Lower leg skin (tissue), 4 donors: ENCODE measurements around the gene PVR. TPM values are rescaled to one million over a fixed set of nuclear protein-coding genes. Genes with fewer than 3 reads are reported as not detected.

Experiments used
- DNase-seq, 2 donors: peaks; one replicate each; pipeline ENCODE4 v3.0.0-alpha.2; 2019; ENCODE audit warnings: low spot score in 2 of 2
- H3K4me3 ChIP-seq: fragments of 200-600 bp; sonication (generic); 2 replicates; pipeline ENCODE4 v1.5.1; 2017; ENCODE audit warnings: mild to moderate bottlenecking, low read depth; ENCODE audit not compliant: poor library complexity, severe bottlenecking
- POLR2A ChIP-seq, 2 donors: fragments of 450-650 bp; IDR thresholded peaks; one replicate each; pipeline ENCODE4 v1.6.1; 2016 to 2017; ENCODE audit warnings: antibody characterized with exemption in 2 of 2, mild to moderate bottlenecking in 1 of 2, moderate library complexity in 1 of 2
- WGBS, 2 donors: methylation state at CpG; one replicate each; pipeline ENCODE4 v1.1.5; 2018; 5-methylcytosine and 5-hydroxymethylcytosine counted together
- intact Hi-C: fragments of 100-400 bp; cut with DNase I; formaldehyde crosslinking; loops from one replicate; pipeline ENCODE4 v1.15.0; 2023; ENCODE audit warnings: low total_unique reads
- total RNA-seq, 4 donors: library from RNA; depleted of rRNA; stranded (reverse); fragments of >200 nt; gene quantifications; one replicate each; pipeline ENCODE4 v1.1.0, GENCODE V29; 2016
- TF ChIP-seq, protein P1 (sequence below), 3 donors: fragments of 450-650 bp; IDR thresholded peaks; one replicate each; pipeline ENCODE4 v1.5.1; 2016; ENCODE audit warnings: antibody characterized with exemption in 3 of 3, mild to moderate bottlenecking in 3 of 3, moderate library complexity in 2 of 3

The PVR gene
- total RNA-seq, 4 donors from 2014 or later = 9.9 to 14.3 (median 12.1) TPM

DNA sequence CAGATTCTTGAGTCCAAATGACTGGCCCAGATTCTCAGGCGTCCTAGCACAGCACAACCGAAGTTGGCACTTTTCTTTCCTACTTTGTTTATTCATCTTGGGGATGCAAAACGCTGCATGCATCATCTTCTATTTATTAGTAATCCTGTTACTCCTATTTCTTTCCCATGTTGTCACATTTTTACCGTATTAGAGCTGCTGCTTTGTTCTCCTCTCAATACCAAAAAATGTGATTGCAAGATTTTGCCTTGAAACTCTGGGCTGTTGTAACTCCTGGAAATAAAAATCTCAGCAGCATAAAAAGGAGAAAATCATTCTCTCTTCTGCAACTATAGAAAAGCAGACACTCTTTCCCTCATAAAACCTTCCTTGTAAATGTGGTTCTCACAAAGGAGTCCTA lies 43.2 kb upstream of the PVR start:
- intact Hi-C loops = no loop called here
- DNase-seq = no peak
- no peak for TF ChIP-seq POLR2A (IDR thresholded peaks at IDR 0.05)
- TF ChIP-seq, protein P1, sequence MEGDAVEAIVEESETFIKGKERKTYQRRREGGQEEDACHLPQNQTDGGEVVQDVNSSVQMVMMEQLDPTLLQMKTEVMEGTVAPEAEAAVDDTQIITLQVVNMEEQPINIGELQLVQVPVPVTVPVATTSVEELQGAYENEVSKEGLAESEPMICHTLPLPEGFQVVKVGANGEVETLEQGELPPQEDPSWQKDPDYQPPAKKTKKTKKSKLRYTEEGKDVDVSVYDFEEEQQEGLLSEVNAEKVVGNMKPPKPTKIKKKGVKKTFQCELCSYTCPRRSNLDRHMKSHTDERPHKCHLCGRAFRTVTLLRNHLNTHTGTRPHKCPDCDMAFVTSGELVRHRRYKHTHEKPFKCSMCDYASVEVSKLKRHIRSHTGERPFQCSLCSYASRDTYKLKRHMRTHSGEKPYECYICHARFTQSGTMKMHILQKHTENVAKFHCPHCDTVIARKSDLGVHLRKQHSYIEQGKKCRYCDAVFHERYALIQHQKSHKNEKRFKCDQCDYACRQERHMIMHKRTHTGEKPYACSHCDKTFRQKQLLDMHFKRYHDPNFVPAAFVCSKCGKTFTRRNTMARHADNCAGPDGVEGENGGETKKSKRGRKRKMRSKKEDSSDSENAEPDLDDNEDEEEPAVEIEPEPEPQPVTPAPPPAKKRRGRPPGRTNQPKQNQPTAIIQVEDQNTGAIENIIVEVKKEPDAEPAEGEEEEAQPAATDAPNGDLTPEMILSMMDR (IDR thresholded peaks at IDR 0.05) = no peak
- 73 to 75% methylated on average over 4 of the region's 4 CpGs for WGBS, 2 donors
- H3K4me3 ChIP-seq = no peak overlapping the region

DNA sequence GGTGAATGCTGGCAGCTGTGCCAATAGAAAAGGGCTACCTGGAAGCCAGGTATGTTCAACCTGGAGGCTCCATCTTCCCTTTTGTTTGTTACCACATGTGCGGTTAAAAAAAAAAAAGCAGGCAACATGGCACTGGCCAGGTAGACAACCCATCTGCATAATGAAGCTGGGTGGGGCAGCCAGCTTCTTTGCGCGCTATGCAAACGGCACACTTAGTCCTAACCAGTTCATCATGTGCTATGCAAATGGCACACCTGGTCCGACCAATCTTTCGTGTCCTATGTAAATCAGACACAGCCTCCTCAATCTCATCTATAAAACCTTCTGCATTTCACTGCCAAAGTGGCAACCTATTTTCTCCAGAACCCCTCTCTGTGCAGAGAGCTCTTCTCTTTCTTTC lies 41.6 kb upstream of the PVR start:
- WGBS, 2 donors = 42 to 50% methylated on average over 6 of the region's 6 CpGs
- TF ChIP-seq POLR2A (IDR thresholded peaks at IDR 0.05) = no peak
- TF ChIP-seq, protein P1 (IDR thresholded peaks at IDR 0.05) = no peak
- DNase-seq = peak in 1 of 2 donors; percentile 21
- no peak overlapping the region for H3K4me3 ChIP-seq
- intact Hi-C loops = no loop called here

DNA sequence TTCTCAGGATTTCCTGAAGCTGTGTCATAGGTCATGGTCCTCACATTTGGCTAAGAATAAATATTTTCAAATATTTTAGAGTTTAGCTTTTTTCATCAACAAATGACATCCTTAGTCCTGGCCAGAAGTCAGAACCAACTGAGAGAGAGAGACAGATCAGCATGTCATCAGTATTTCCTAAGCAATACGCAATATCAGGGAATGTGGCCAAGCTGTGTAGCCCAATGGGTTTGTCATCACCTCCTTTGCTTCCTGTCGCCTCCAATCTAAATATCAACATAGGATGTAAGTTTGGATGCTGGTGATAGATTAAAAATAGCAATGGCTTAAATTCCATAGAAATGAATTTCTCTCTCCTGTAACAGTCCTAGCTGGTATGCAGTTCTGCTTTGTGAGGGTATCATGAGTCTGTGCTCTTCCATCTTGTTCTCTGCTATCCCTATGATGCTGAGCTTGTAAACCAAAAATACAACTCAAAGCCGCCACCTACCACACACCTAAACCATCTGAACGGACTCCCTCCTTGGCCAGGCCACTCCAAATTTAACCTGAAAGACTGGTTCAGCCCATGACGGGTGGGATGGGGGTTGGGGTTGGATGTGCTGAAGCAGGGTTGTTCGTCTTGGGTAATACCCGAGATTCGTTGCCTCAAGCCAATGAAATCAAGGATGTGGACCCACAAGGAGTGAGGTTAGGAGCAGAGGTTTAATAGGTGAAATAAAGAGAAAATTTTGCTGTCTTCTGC lies 40.3 kb upstream of the PVR start:
- DNase-seq = no peak
- no peak overlapping the region for H3K4me3 ChIP-seq
- intact Hi-C loops = no loop called here
- TF ChIP-seq POLR2A (IDR thresholded peaks at IDR 0.05) = no peak
- TF ChIP-seq, protein P1 (IDR thresholded peaks at IDR 0.05) = no peak
- 51 to 56% methylated on average over 8 of the region's 8 CpGs for WGBS, 2 donors

DNA sequence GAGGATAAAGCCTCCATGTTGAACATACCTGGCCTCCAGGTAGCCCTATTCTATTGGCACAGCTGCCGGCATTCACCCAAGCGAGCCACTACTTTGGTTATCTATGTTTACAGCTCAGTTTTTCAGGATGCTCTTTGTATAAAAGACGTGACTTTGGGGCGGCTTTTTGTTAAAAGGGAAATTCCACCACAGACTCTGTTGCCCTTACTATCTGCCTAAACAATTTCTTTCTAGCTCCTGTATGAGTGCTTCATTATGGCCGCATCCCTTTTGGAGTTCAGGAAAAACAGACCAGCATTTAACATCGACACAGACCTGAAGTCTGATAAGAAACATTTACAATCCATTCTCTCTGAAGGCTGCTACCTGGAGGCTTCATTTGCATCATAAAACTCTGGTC lies 39.5 kb upstream of the PVR start:
- no peak for DNase-seq
- 53 to 67% methylated on average over 6 of the region's 6 CpGs for WGBS, 2 donors
- TF ChIP-seq, protein P1 (IDR thresholded peaks at IDR 0.05) = no peak
- no peak for TF ChIP-seq POLR2A (IDR thresholded peaks at IDR 0.05)
- no peak overlapping the region for H3K4me3 ChIP-seq
- intact Hi-C loops = no loop called here

DNA sequence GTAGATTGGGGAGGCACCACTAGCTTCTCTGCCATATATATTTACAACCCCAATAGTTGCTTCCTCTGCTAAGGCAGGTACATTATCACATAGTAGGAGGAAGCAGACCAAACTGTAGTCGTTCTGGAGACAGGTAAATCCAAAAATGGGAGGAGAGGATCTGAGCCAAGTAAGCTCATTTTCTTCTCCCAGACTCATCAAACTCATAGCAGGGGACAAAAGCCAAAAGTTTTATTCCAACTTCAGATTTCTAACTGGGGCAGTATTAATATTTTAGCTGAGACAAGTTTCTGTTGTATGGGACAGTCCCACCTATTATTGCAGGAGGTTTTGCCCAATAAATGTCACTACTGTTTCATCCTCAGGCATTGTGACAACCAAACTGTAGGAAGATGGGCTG lies 38.2 kb upstream of the PVR start:
- 67 to 74% methylated on average over 1 of the region's 1 CpG for WGBS, 2 donors
- intact Hi-C loops = no loop called here
- no peak for DNase-seq
- H3K4me3 ChIP-seq = no peak overlapping the region
- no peak for TF ChIP-seq POLR2A (IDR thresholded peaks at IDR 0.05)
- TF ChIP-seq, protein P1 (IDR thresholded peaks at IDR 0.05) = no peak

DNA sequence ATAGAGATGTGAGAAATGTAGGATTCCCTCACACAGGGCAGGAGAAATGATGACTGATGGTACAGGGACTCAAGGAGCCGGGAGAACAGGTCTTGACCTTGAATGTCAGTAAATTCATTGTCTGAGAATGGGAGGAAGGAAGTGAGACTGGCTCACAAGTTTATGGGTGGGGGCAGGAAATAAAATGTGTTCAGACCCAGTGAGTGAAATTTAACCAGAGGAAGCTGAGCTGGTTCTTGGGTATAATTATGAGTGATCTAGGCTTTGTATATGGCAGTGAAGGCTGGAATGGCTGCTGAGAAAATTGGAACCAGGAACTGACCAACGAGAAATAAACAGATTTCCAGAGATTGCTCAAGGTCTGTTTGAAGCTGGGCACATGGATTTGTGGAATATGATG lies 36.7 kb upstream of the PVR start:
- peak in 1 of 2 donors; percentile 19 for DNase-seq
- intact Hi-C loops = no loop called here
- TF ChIP-seq, protein P1 (IDR thresholded peaks at IDR 0.05) = no peak
- TF ChIP-seq POLR2A (IDR thresholded peaks at IDR 0.05) = no peak
- no peak overlapping the region for H3K4me3 ChIP-seq
- WGBS, 2 donors = 37 to 38% methylated on average over 2 of the region's 2 CpGs
